H1 (cell line): Measurements from ENCODE around the gene DGKD. TPM values are rescaled to one million over a fixed set of nuclear protein-coding genes. Genes with fewer than 3 reads are reported as not detected.

Experiments
- CTCF ChIA-PET: fragments of 300-600 bp; sonication (Branson Sonifier 250); formaldehyde crosslinking; loops from one replicate; lab custom pipeline; 2021; ENCODE audit not compliant: partially characterized antibody; lab: Charles Lee
- POLR2A ChIA-PET: fragments of 300-600 bp; sonication (Branson Sonifier 250); formaldehyde crosslinking; loops from one replicate; lab custom pipeline; 2021; ENCODE audit warnings: inconsistent platforms; ENCODE audit not compliant: partially characterized antibody; lab: Charles Lee
- DNase-seq, 2 experiments: peaks; one replicate each; pipeline versions ENCODE4 v3.0.0 to v3.0.0-alpha.2; 2010 to 2022; ENCODE audit warnings: low spot score in 2 of 2, low read depth in 1 of 2, mixed read lengths in 1 of 2
- FAIRE-seq: peaks from 2 replicates; lab custom pipeline; 2011; peaks lifted over from hg19 to GRCh38; lab: Jason Lieb, UNC
- H2AFZ ChIP-seq: 2 replicates; pipeline ENCODE4 v1.8.1; 2012; ENCODE audit warnings: low read length, inconsistent platforms
- H2AK5ac ChIP-seq: 2 replicates; pipeline ENCODE4 v1.6.1; 2013; ENCODE audit warnings: low read depth, low read length
- H2BK120ac ChIP-seq: replicated peaks from 2 replicates; pipeline ENCODE3; 2013; ENCODE audit warnings: low read depth, low read length, inconsistent platforms
- H2BK12ac ChIP-seq: 2 replicates; pipeline ENCODE4 v1.6.1; 2013; ENCODE audit warnings: low read depth, low read length
- H2BK15ac ChIP-seq: 2 replicates; pipeline ENCODE4 v1.6.1; 2013; ENCODE audit warnings: low read length
- H2BK20ac ChIP-seq: 2 replicates; pipeline ENCODE4 v1.6.1; 2013; ENCODE audit warnings: low read length
- H2BK5ac ChIP-seq: 2 replicates; pipeline ENCODE4 v1.6.1; 2013; ENCODE audit warnings: low read depth, low read length
- H3K14ac ChIP-seq: 2 replicates; pipeline ENCODE4 v1.6.1; 2013; ENCODE audit warnings: inconsistent platforms; ENCODE audit not compliant: insufficient read length
- H3K18ac ChIP-seq: 2 replicates; pipeline ENCODE4 v1.6.1; 2013; ENCODE audit warnings: low read length; ENCODE audit errors: extremely low read depth
- H3K23ac ChIP-seq: 2 replicates; pipeline ENCODE4 v1.6.1; 2013; ENCODE audit warnings: inconsistent platforms; ENCODE audit not compliant: insufficient read length
- H3K23me2 ChIP-seq: 2 replicates; pipeline ENCODE4 v1.6.1; 2013; ENCODE audit warnings: low read depth, low read length
- H3K27ac ChIP-seq: 2 replicates; pipeline ENCODE4 v1.6.1; 2011; ENCODE audit warnings: low read depth, low read length, inconsistent platforms
- H3K27me3 ChIP-seq, 4 experiments: replicated peaks in 1 of 4; 1 replicate in 1 of 4; 2 replicates in 3 of 4; pipeline versions ENCODE4 v1.6.1 to v1.8.1; 2011 to 2013; ENCODE audit warnings: low read length in 3 of 4, mild to moderate bottlenecking in 3 of 4, inconsistent platforms in 2 of 4, mixed read lengths in 2 of 4, moderate library complexity in 1 of 4; ENCODE audit not compliant: control insufficient read depth in 3 of 4, insufficient read depth in 3 of 4; ENCODE audit errors: extremely low read depth in 1 of 4
- H3K36me3 ChIP-seq, 4 experiments: 2 replicates each; pipeline versions ENCODE4 v1.6.1 to v1.8.1; 2011 to 2013; ENCODE audit warnings: mild to moderate bottlenecking in 4 of 4, low read length in 3 of 4, moderate library complexity in 2 of 4, control low read depth in 1 of 4, inconsistent platforms in 1 of 4; ENCODE audit not compliant: insufficient read depth in 4 of 4, control insufficient read depth in 2 of 4
- H3K4ac ChIP-seq: replicated peaks from 2 replicates; pipeline ENCODE3; 2013; ENCODE audit warnings: low read length, low read depth, mixed read lengths, inconsistent platforms; ENCODE audit not compliant: insufficient read length
- H3K4me1 ChIP-seq, 4 experiments: replicated peaks in 1 of 4; 1 replicate in 1 of 4; 2 replicates in 3 of 4; pipeline versions ENCODE4 v1.6.1 to v1.8.1; 2011 to 2013; ENCODE audit warnings: low read length in 3 of 4, inconsistent platforms in 2 of 4, mixed read lengths in 1 of 4; ENCODE audit not compliant: insufficient read depth in 4 of 4, control insufficient read depth in 3 of 4
- H3K4me2 ChIP-seq, 2 experiments: 2 replicates each; pipeline versions ENCODE4 v1.6.1 to v1.8.1; 2011 to 2013; ENCODE audit warnings: low read depth in 2 of 2, low read length in 2 of 2, control low read depth in 1 of 2, inconsistent platforms in 1 of 2, mild to moderate bottlenecking in 1 of 2; ENCODE audit not compliant: insufficient read depth in 1 of 2
- H3K4me3 ChIP-seq, 4 experiments: fragments of 200-600, 300-600 bp in 1 of 4; sonication (generic), shearing (Covaris generic), sonication (Bioruptor Twin) in 1 of 4; 2 replicates each; pipeline versions ENCODE4 v1.5.1 to v1.8.1; 2011 to 2016; ENCODE audit warnings: low read length in 4 of 4, low read depth in 3 of 4, control low read depth in 2 of 4, inconsistent platforms in 2 of 4, mild to moderate bottlenecking in 2 of 4, mixed read lengths in 1 of 4, moderate library complexity in 1 of 4; ENCODE audit not compliant: insufficient read depth in 2 of 4; ENCODE audit errors: extremely low read depth in 1 of 4
- H3K56ac ChIP-seq: replicated peaks from 2 replicates; pipeline ENCODE3; 2013; ENCODE audit warnings: low read depth, mild to moderate bottlenecking, mixed read lengths, low read length, inconsistent platforms; ENCODE audit not compliant: insufficient read length
- H3K79me1 ChIP-seq: 2 replicates; pipeline ENCODE4 v1.6.1; 2013; ENCODE audit warnings: low read depth, low read length, control low read depth
- H3K79me2 ChIP-seq, 2 experiments: 2 replicates each; pipeline versions ENCODE4 v1.6.1 to v1.8.1; 2012 to 2013; ENCODE audit warnings: low read length in 2 of 2, mild to moderate bottlenecking in 2 of 2, inconsistent platforms in 1 of 2; ENCODE audit not compliant: insufficient read depth in 2 of 2, control insufficient read depth in 1 of 2
- H3K9ac ChIP-seq, 4 experiments: replicated peaks in 1 of 4; 1 replicate in 1 of 4; 2 replicates in 3 of 4; pipeline versions ENCODE4 v1.6.1 to v1.8.1; 2011 to 2013; ENCODE audit warnings: low read depth in 3 of 4, low read length in 3 of 4, control low read depth in 2 of 4, mild to moderate bottlenecking in 2 of 4, moderate library complexity in 2 of 4, inconsistent platforms in 1 of 4; ENCODE audit errors: extremely low read depth in 1 of 4
- H3K9me3 ChIP-seq, 2 experiments: 2 replicates each; pipeline versions ENCODE4 v1.6.1 to v1.8.1; 2012 to 2013; ENCODE audit warnings: mild to moderate bottlenecking in 2 of 2, moderate library complexity in 2 of 2, control low read depth in 1 of 2, inconsistent platforms in 1 of 2, low read depth in 1 of 2, low read length in 1 of 2, mixed read lengths in 1 of 2; ENCODE audit not compliant: insufficient read depth in 2 of 2
- H4K20me1 ChIP-seq, 2 experiments: replicated peaks in 1 of 2; 2 replicates each; pipeline versions ENCODE3 to v1.8.1; 2011 to 2013; ENCODE audit warnings: inconsistent platforms in 2 of 2, low read length in 2 of 2, mild to moderate bottlenecking in 1 of 2; ENCODE audit not compliant: insufficient read depth in 2 of 2, control insufficient read depth in 1 of 2
- H4K5ac ChIP-seq: 2 replicates; pipeline ENCODE4 v1.6.1; 2013; ENCODE audit warnings: low read length, low read depth, mixed read lengths, inconsistent platforms; ENCODE audit not compliant: insufficient read length
- H4K8ac ChIP-seq: 2 replicates; pipeline ENCODE4 v1.8.0; 2013; ENCODE audit warnings: mild to moderate bottlenecking, moderate library complexity, low read length, inconsistent platforms; ENCODE audit not compliant: insufficient read depth; ENCODE audit errors: extremely low read depth
- H4K91ac ChIP-seq: replicated peaks from 2 replicates; pipeline ENCODE3; 2013; ENCODE audit warnings: low read length, mixed read lengths, inconsistent platforms; ENCODE audit not compliant: insufficient read length
- FOSL1 ChIP-seq: IDR thresholded peaks from 2 replicates; pipeline ENCODE4 v1.6.1; 2011; ENCODE audit warnings: mild to moderate bottlenecking, low read depth, low read length, moderate library complexity; ENCODE audit not compliant: insufficient read depth
- SIX5 ChIP-seq: IDR thresholded peaks from 2 replicates; pipeline ENCODE4 v1.6.1; 2011; ENCODE audit warnings: mild to moderate bottlenecking, low read depth, low read length
- SUZ12 ChIP-seq: fragments of 200-600 bp; sonication (generic); IDR thresholded peaks from 2 replicates; pipeline ENCODE4 v1.6.1; 2012; ENCODE audit warnings: mild to moderate bottlenecking, inconsistent platforms, low read length, moderate library complexity, mixed read lengths
- WGBS, 2 experiments: shearing (Covaris generic) in 1 of 2; methylation state at CpG; one replicate each; pipeline versions ENCODE4 v1.1.6 to v1.1.7; 2013 to 2015; ENCODE audit warnings: low lambda C conversion rate in 2 of 2, mixed read lengths in 2 of 2, inconsistent platforms in 1 of 2, low coverage in 1 of 2, missing lambda C conversion rate in 1 of 2; ENCODE audit not compliant: insufficient replicate concordance in 2 of 2, insufficient coverage in 1 of 2, insufficient read length in 1 of 2; ENCODE audit errors: extremely low coverage in 1 of 2, missing lambda C conversion rate in 1 of 2; 5-methylcytosine and 5-hydroxymethylcytosine counted together
- polyA plus RNA-seq, 7 experiments: library from polyadenylated mRNA; depleted of rRNA in 3 of 7; stranded (reverse) in 5 of 7; unstranded in 2 of 7; fragments of >200 nt in 5 of 7; fragments of 200-250 nt in 2 of 7; gene quantifications; 1 replicate in 5 of 7; 2 replicates in 1 of 7; 4 replicates in 1 of 7; pipeline versions ENCODE4 v1.2.1 to v1.2.3, GENCODE V29; 2011 to 2013; ENCODE audit warnings: missing spikeins in 2 of 7, mixed read lengths in 2 of 7
- total RNA-seq: library from RNA; stranded (reverse); fragmentation: NEBNext Ultra II Directional; extraction: Animal tissue kit (Norgen Biotek cat#: 25700); gene quantifications from 2 replicates; pipeline ENCODE4 v1.2.1, GENCODE V29; 2021
- TF ChIP-seq, protein P1 (sequence below): IDR thresholded peaks from 2 replicates; pipeline ENCODE4 v1.6.1; 2012; ENCODE audit warnings: low read length, inconsistent platforms

Gene DGKD
- total and polyA plus RNA-seq, 2 of the 8 experiments (the other 6 are each of a cell fraction or from before 2014, with no cell fraction given), result 7.7 to 30.9 TPM

DNA sequence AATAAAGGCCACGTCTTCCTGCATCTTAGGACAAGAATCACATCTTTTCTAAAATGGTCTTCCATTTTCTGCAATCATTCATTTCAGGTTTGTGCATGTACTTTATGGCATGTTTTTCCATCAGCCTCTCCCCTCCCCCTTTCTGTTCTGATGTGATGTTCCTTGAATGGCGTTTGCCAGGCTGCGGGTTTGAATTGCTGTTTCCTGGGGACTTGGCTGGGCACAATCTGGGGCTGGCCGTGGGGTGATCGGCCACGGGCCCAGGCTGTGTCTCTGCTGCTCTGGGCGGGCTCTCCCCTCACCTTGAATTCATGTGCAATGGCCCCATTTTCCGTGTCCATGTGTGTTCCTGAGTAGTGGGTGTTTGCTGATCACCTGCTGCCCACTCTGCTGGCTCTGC, 15.2 kb downstream of the DGKD start:
- no peaks in the 10 kb centered on the region for H3K79me2 ChIP-seq
- no peak overlapping the region for H4K91ac ChIP-seq
- H2BK120ac ChIP-seq, result no peak overlapping the region
- H3K4me2 ChIP-seq, result no peak overlapping the region
- no peaks in the 10 kb centered on the region for H3K9me3 ChIP-seq
- FAIRE-seq, result no peak
- no peaks in the 10 kb centered on the region for H3K23me2 ChIP-seq
- H3K27me3 ChIP-seq, result no peaks in the 10 kb centered on the region; a peak in 1 of 7 replicates
- no peak overlapping the region for H2BK20ac ChIP-seq
- no peak overlapping the region for H3K18ac ChIP-seq
- no peak overlapping the region for H3K27ac ChIP-seq
- H3K9ac ChIP-seq, result no peak overlapping the region
- peaks cover 0 to 9% (median 3%) of the 10 kb centered on the region in 4 experiments; a peak in 5 of 7 replicates for H3K4me1 ChIP-seq
- no peak overlapping the region for H2BK15ac ChIP-seq
- H3K4ac ChIP-seq, result no peak overlapping the region
- no peak overlapping the region for H4K8ac ChIP-seq
- H3K4me3 ChIP-seq, result no peak overlapping the region
- CTCF ChIA-PET, result interaction anchor here (1.3 kb wide), 1 partner anchor 79 kb away, joined by 3 read pairs; no protein-coding TSS in a partner anchor
- H3K23ac ChIP-seq, result no peak overlapping the region
- POLR2A ChIA-PET, result no interaction called here
- no peak overlapping the region for H2AFZ ChIP-seq
- no peaks in the 10 kb centered on the region for H3K36me3 ChIP-seq
- H3K79me1 ChIP-seq, result no peaks in the 10 kb centered on the region
- TF ChIP-seq SIX5 (no peak), SUZ12 (no peak), FOSL1 (no peak)
- TF ChIP-seq, protein P1, sequence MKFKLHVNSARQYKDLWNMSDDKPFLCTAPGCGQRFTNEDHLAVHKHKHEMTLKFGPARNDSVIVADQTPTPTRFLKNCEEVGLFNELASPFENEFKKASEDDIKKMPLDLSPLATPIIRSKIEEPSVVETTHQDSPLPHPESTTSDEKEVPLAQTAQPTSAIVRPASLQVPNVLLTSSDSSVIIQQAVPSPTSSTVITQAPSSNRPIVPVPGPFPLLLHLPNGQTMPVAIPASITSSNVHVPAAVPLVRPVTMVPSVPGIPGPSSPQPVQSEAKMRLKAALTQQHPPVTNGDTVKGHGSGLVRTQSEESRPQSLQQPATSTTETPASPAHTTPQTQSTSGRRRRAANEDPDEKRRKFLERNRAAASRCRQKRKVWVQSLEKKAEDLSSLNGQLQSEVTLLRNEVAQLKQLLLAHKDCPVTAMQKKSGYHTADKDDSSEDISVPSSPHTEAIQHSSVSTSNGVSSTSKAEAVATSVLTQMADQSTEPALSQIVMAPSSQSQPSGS, result no peak
- no peak overlapping the region for H2BK12ac ChIP-seq
- DNase-seq, result no peak
- WGBS, 2 experiments, result 91% methylated on average over 8 of the region's 8 CpGs; no CpG with 5 or more reads in 1 of the 2 experiments
- H2BK5ac ChIP-seq, result no peak overlapping the region
- 0 out of 2 replicates have a peak overlapping the region, but pooled peaks have one; percentile 39 for H2AK5ac ChIP-seq
- no peak overlapping the region for H3K14ac ChIP-seq
- H4K5ac ChIP-seq, result no peak overlapping the region
- peaks cover 0 to 2% of the 10 kb centered on the region in 2 experiments for H4K20me1 ChIP-seq
- H3K56ac ChIP-seq, result no peak overlapping the region
